Measurements from ENCODE around the gene IL12RB2. TPM values are rescaled to one million over a fixed set of nuclear protein-coding genes. Genes with fewer than 3 reads are reported as not detected.

The IL12RB2 gene
- total RNA-seq, 8 experiments from 2014 or later, result 0.16 to 4.1 (median 0.61) TPM

DNA sequence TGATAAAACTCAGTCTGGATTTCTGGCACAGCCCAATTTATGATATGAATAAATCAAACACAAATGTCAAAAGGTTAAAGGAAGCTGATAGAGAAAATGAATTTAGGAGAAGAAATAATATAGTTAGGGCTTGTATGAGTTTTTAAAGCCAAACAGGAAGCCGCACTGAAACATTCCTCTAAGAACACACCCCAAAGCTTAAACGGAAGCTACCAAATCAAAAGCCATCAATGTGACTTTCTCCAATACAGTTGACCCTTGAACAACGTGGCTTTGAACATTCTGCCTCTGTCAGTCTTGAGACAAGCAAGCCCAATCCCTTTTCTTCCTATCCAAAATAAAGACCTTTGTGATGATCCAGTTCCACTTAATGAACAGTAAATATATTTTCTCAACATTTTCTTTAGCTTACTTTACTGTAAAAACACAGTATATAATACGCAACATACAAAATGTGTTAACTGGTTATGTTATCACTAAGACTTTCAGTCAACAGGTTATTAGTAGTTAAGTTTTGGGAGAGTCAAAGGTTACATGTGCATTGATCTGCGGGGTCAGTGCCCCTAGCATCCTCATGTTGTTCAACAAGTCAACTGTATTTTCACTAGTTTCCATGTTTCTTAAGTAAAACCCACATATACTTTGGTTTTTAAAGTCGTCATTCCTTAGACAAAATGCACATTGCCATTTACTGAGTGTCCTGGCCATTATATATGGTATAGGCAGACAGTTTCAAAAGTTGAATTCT lies 111.3 kb downstream of the IL12RB2 start:
- Histone ChIP-seq H3K4me1 (replicated peaks in 1 of 2) (no peaks in the 10 kb centered on the region), H3K27ac (no peak overlapping the region), H3K4me3 (no peak overlapping the region)
- 63 to 94% (median 90%) methylated on average over 3 to 6 of the region's 6 CpGs for WGBS, 10 experiments
- in situ Hi-C loops (cut with MboI; ENCODE audit: low pct_unique_long_range_greater_than_20kb in 2 of 9, low sequenced_read_pairs in 9 of 9, unreplicated experiment in 9 of 9), result no loop called here
- no peak for ATAC-seq (replicated peaks in 6 of 8)

GRCh38 chr1:67420835-67421492 lies 113.3 kb downstream of the IL12RB2 start:
- Histone ChIP-seq H3K4me1 (replicated peaks in 1 of 2) (no peaks in the 10 kb centered on the region), H3K27ac (no peak overlapping the region), H3K4me3 (no peak overlapping the region)
- in situ Hi-C loops (cut with MboI; ENCODE audit: low pct_unique_long_range_greater_than_20kb in 2 of 9, low sequenced_read_pairs in 9 of 9, unreplicated experiment in 9 of 9), result no loop called here
- no peak for ATAC-seq (replicated peaks in 6 of 8)

GRCh38 chr1:67427465-67427864 lies 119.8 kb downstream of the IL12RB2 start:
- ATAC-seq (replicated peaks in 6 of 8), result no peak
- in situ Hi-C loops (cut with MboI; ENCODE audit: low pct_unique_long_range_greater_than_20kb in 2 of 9, low sequenced_read_pairs in 9 of 9, unreplicated experiment in 9 of 9), result no loop called here
- peaks cover 2 to 13% of the 10 kb centered on the region in 2 donors for H3K4me1 ChIP-seq (replicated peaks in 1 of 2)
- no peak overlapping the region for H3K27ac ChIP-seq
- peak overlapping the region; percentile 54 to 80 (median 57) for H3K4me3 ChIP-seq
- WGBS, 10 experiments, result 0 to 21% (median 8%) methylated on average over 1 to 2 of the region's 2 CpGs; no CpG with 5 or more reads in 1 of the 10 experiments

DNA sequence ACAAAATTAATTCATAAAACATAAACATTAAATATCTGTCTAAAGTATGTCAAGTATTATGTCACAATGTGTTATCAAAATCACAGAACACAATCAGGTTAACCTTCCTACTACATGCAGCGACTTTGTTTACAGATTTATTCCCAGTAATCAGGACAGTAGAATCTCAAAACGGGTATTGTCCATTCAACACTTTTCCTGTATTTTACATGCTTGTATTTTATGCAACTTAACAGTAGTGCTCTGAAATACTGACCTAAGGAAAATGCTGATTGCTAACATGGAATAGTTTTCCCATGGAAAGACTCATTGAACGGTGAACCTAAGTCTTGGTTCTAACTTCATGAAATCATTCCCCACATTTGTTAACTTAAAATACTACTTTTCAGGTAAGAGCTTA lies 120.3 kb downstream of the IL12RB2 start:
- ATAC-seq (replicated peaks in 6 of 8), result no peak
- in situ Hi-C loops (cut with MboI; ENCODE audit: low pct_unique_long_range_greater_than_20kb in 2 of 9, low sequenced_read_pairs in 9 of 9, unreplicated experiment in 9 of 9), result no loop called here
- peak overlapping the region; percentile 54 to 80 (median 57) for H3K4me3 ChIP-seq
- peaks cover 2 to 13% of the 10 kb centered on the region in 2 donors for H3K4me1 ChIP-seq (replicated peaks in 1 of 2)
- 0 to 13% (median 4%) methylated on average over 1 to 3 of the region's 3 CpGs; no CpG with 5 or more reads in 2 of the 10 experiments for WGBS, 10 experiments
- H3K27ac ChIP-seq, result no peak overlapping the region

DNA sequence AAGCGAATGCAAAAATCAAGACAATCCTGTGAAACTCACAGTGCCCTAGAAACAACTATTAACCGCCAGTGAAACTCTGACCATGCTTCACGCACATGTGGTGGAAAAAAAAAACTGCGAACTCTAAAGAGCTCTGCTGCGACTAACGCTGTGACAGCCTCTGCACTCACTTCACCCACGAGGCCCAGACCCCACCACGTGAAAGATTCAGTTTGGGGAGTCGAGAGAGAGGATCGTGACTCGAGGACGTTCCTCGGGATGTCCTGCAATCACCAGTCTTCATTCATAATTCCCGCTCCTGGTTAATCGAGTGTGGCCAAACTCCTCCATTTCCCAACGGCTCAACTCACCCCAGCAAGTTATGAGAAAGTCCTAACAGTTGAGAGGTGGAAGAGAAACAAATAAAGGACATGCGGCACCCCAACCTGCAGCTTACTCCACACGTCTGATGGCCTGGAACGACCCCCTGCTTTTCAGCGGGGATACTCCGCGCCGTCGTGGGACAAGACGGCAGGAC lies 121.4 kb downstream of the IL12RB2 start:
- in situ Hi-C loops (cut with MboI; ENCODE audit: low pct_unique_long_range_greater_than_20kb in 2 of 9, low sequenced_read_pairs in 9 of 9, unreplicated experiment in 9 of 9), result no loop called here
- ATAC-seq (replicated peaks in 6 of 8), result no peak
- Histone ChIP-seq H3K4me1 (replicated peaks in 1 of 2) (peaks cover 2 to 13% of the 10 kb centered on the region in 2 donors), H3K27ac (peak overlapping the region in 1 of 2 donors; percentile 79), H3K4me3 (peak overlapping the region; percentile 54 to 80 (median 57))
- 0 to 8% (median 0%) methylated on average over 1 to 22 of the region's 25 CpGs; no CpG with 5 or more reads in 1 of the 10 experiments for WGBS, 10 experiments

DNA sequence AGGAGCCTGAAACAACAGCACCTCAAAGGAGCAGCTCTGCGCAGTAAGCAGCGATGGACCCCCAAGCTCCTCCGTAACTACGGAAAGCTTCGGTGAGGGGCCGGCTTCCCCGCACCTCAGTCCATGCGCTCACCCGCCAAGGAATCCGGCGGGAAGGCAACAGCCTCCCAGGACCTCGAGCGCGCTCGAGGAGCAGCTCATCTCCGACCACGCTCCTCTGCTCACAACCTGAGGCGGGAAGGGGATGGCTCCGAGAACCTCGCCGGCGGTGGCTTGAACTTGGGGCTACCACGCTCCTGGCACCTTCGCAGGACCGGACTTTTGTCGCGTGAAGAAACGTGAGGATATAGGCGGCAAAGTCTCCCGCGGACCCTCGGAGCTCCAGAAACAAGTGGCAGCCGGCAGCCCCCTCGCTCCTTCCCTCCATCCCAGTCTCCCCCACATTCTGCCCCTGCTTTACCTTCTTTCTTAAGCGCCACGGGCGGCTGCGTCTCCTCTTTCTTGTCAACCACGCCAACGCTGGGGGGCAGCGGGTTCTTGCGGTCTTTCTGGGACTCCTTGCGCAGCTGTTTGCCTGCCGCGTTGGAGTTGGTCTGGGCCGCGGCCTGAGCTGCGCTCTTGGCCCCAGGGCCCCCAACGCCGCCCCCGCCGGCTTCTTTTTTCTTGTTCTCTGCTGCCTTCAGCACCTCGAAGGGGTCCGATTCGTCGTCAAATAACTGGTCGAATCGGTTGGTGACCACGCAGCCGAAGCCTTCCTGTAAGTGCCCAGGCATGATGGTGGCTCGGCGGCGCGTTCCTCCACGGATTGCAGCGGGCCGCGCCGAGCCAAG lies 122.1 kb downstream of the IL12RB2 start:
- Histone ChIP-seq H3K4me3 (peak overlapping the region; percentile 54 to 80 (median 57)), H3K4me1 (replicated peaks in 1 of 2) (peaks cover 2 to 13% of the 10 kb centered on the region in 2 donors), H3K27ac (peak overlapping the region; percentile 49 to 79)
- in situ Hi-C loops (cut with MboI; ENCODE audit: low pct_unique_long_range_greater_than_20kb in 2 of 9, low sequenced_read_pairs in 9 of 9, unreplicated experiment in 9 of 9), result no loop called here
- 0 to 2% (median 0%) methylated on average over 2 to 14 of the region's 69 CpGs; no CpG with 5 or more reads in 5 of the 10 experiments for WGBS, 10 experiments
- peak in 7 of 8 experiments; percentile 2 to 39 (median 30) for ATAC-seq (replicated peaks in 6 of 8)

GRCh38 chr1:67430358-67431155 lies 122.9 kb downstream of the IL12RB2 start, which contains the start of gene SERBP1:
TSS of gene SERBP1 (minus strand) at chr1:67430402. CDS start at chr1:67430300, 102 bp downstream.
- ATAC-seq (replicated peaks in 6 of 8), result peak; percentile 81 to 95 (median 94)
- Histone ChIP-seq H3K4me1 (replicated peaks in 1 of 2) (peaks cover 2 to 13% of the 10 kb centered on the region in 2 donors), H3K27ac (peak within 1 kb of the TSS; percentile 49 to 79), H3K4me3 (peak within 1 kb of the TSS; percentile 54 to 80 (median 57))
- WGBS, 10 experiments, result 0 to 7% (median 0%) methylated on average over 3 to 24 of the region's 62 CpGs
- in situ Hi-C loops (cut with MboI; ENCODE audit: low pct_unique_long_range_greater_than_20kb in 2 of 9, low sequenced_read_pairs in 9 of 9, unreplicated experiment in 9 of 9), result no loop called here

DNA sequence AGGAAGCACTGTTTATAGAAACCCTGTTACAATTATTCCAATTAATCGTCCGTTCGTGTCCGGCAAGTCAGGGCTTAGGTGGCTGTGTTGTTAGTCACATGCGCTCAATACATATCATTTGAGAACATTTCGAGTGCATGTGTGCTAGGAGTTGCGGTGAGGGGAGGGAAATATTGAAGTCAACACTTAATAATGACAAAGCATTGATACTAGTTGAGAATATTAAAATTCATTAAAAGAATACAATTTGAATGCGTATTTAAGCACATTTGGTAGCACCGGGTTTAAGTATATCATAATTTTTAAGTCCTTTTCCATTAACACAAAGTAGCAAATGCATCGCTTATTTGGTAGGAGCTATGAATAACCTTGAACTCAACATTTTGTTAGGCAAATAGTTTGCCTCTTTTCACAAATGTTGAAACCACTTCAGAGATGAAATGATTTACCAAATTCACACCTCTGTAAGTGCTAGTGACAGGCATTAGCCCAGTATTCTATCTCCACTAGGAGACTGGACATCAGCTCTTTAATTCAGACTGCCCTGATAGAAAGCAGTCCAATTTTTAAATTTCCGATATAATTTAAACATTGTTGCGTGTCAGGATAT lies 123.6 kb downstream of the IL12RB2 start:
- peak overlapping the region in 1 of 2 donors; percentile 70 for H3K27ac ChIP-seq
- ATAC-seq (replicated peaks in 6 of 8), result no peak
- H3K4me1 ChIP-seq (replicated peaks in 1 of 2), result peaks cover 2 to 13% of the 10 kb centered on the region in 2 donors
- H3K4me3 ChIP-seq, result peak overlapping the region; percentile 54 to 80 (median 57)
- WGBS, 10 experiments, result 0 to 37% (median 19%) methylated on average over 4 to 12 of the region's 12 CpGs
- in situ Hi-C loops (cut with MboI; ENCODE audit: low pct_unique_long_range_greater_than_20kb in 2 of 9, low sequenced_read_pairs in 9 of 9, unreplicated experiment in 9 of 9), result no loop called here

GRCh38 chr1:67431869-67432578 lies 124.4 kb downstream of the IL12RB2 start:
- H3K4me3 ChIP-seq, result no peak overlapping the region
- in situ Hi-C loops (cut with MboI; ENCODE audit: low pct_unique_long_range_greater_than_20kb in 2 of 9, low sequenced_read_pairs in 9 of 9, unreplicated experiment in 9 of 9), result no loop called here
- H3K27ac ChIP-seq, result no peak overlapping the region
- H3K4me1 ChIP-seq (replicated peaks in 1 of 2), result peaks cover 0 to 7% of the 10 kb centered on the region in 2 donors
- WGBS, 10 experiments, result 0 to 100% (median 33%) methylated on average over 1 to 8 of the region's 8 CpGs
- ATAC-seq (replicated peaks in 6 of 8), result no peak

GRCh38 chr1:67432745-67433144 lies 125.1 kb downstream of the IL12RB2 start:
- no peak overlapping the region for H3K4me3 ChIP-seq
- peaks cover 0 to 5% of the 10 kb centered on the region in 2 donors for H3K4me1 ChIP-seq (replicated peaks in 1 of 2)
- no peak for ATAC-seq (replicated peaks in 6 of 8)
- in situ Hi-C loops (cut with MboI; ENCODE audit: low pct_unique_long_range_greater_than_20kb in 2 of 9, low sequenced_read_pairs in 9 of 9, unreplicated experiment in 9 of 9), result no loop called here
- H3K27ac ChIP-seq, result no peak overlapping the region
- WGBS, 10 experiments, result 71 to 100% (median 100%) methylated on average over 1 of the region's 1 CpG; no CpG with 5 or more reads in 1 of the 10 experiments

DNA sequence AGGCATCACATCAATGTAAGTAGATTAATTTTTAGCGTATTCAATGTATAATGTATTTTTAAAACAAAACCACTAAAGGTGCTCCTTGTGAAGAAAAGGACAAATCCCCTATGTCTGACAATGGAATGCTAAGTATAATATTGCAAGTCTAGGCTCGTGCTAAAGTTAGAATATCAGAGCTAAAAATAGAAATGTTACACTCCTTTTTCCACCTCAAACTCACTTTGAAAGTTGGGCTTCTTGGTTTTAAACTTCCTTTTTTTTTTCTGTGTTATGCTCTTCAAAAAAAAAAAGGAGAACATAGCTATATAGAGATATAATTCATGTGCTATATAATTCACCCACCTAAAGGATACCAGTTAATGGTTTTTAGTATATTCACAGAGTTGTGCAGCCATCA lies 126.2 kb downstream of the IL12RB2 start:
- Histone ChIP-seq H3K4me3 (no peak overlapping the region), H3K4me1 (replicated peaks in 1 of 2) (peaks cover 0 to 5% of the 10 kb centered on the region in 2 donors), H3K27ac (no peak overlapping the region)
- in situ Hi-C loops (cut with MboI; ENCODE audit: low pct_unique_long_range_greater_than_20kb in 2 of 9, low sequenced_read_pairs in 9 of 9, unreplicated experiment in 9 of 9), result no loop called here
- no peak for ATAC-seq (replicated peaks in 6 of 8)
- 56 to 100% (median 80%) methylated on average over 1 to 2 of the region's 2 CpGs; no CpG with 5 or more reads in 1 of the 10 experiments for WGBS, 10 experiments

All from motor neuron (in vitro differentiated cells).